GM23248 (cell line): ENCODE results near the gene THADA. TPM values are rescaled to one million over a fixed set of nuclear protein-coding genes. Genes with fewer than 3 reads are reported as not detected.
A peak's percentile ranks its signal among the peaks of the same experiment; 100 is the strongest.

Source experiments
- DNase-seq: peaks from one replicate; pipeline ENCODE4 v3.0.0-alpha.2; 2015
- H2AFZ ChIP-seq: fragments of 200-600 bp; sonication (generic); 2 replicates; pipeline ENCODE4 v1.6.1; 2016; ENCODE audit warnings: antibody characterized with exemption
- H3F3A ChIP-seq: fragments of 200-600 bp; sonication (generic); 2 replicates; pipeline ENCODE4 v1.6.1; 2016; ENCODE audit warnings: mild to moderate bottlenecking, antibody characterized with exemption, mixed run types; ENCODE audit not compliant: insufficient read depth
- H3K27ac ChIP-seq: fragments of 200-600 bp; sonication (generic); 2 replicates; pipeline ENCODE4 v1.5.1; 2016; ENCODE audit warnings: mild to moderate bottlenecking
- H3K27me3 ChIP-seq: fragments of 200-600 bp; sonication (generic); replicated peaks from 2 replicates; pipeline ENCODE4 v1.6.1; 2016; ENCODE audit warnings: mild to moderate bottlenecking; ENCODE audit not compliant: insufficient read depth
- H3K36me3 ChIP-seq: fragments of 200-600 bp; sonication (generic); 2 replicates; pipeline ENCODE4 v1.6.1; 2016; ENCODE audit warnings: low read depth, mild to moderate bottlenecking
- H3K4me1 ChIP-seq: fragments of 200-600 bp; sonication (generic); 2 replicates; pipeline ENCODE4 v1.6.1; 2016; ENCODE audit warnings: mild to moderate bottlenecking; ENCODE audit not compliant: insufficient read depth
- H3K4me2 ChIP-seq: fragments of 200-600 bp; sonication (generic); one replicate; pipeline ENCODE4 v1.6.1; 2016; ENCODE audit warnings: mild to moderate bottlenecking; ENCODE audit not compliant: unreplicated experiment
- H3K4me3 ChIP-seq: fragments of 200-600 bp; sonication (generic); 2 replicates; pipeline ENCODE4 v1.5.1; 2016; ENCODE audit warnings: mild to moderate bottlenecking
- H3K79me2 ChIP-seq: fragments of 200-600 bp; sonication (generic); 2 replicates; pipeline ENCODE4 v1.6.1; 2016; ENCODE audit warnings: mild to moderate bottlenecking; ENCODE audit not compliant: insufficient read depth
- H3K9ac ChIP-seq: fragments of 200-600 bp; sonication (generic); 2 replicates; pipeline ENCODE4 v1.6.1; 2016; ENCODE audit warnings: mild to moderate bottlenecking
- H3K9me2 ChIP-seq: fragments of 200-600 bp; sonication (generic); 2 replicates; pipeline ENCODE4 v1.6.1; 2016; ENCODE audit warnings: mixed run types, mild to moderate bottlenecking, moderate library complexity; ENCODE audit not compliant: insufficient read depth
- H3K9me3 ChIP-seq: fragments of 200-600 bp; sonication (generic); one replicate; pipeline ENCODE4 v1.6.1; 2017; ENCODE audit warnings: low read depth
- H4K20me1 ChIP-seq: fragments of 200-600 bp; sonication (generic); 2 replicates; pipeline ENCODE4 v1.6.0; 2016; ENCODE audit not compliant: insufficient read depth
- EZH2 ChIP-seq: fragments of 200-600 bp; sonication (generic); IDR thresholded peaks from 2 replicates; pipeline ENCODE4 v1.6.1; 2018; ENCODE audit warnings: antibody characterized with exemption, mild to moderate bottlenecking; ENCODE audit not compliant: insufficient read depth, poor library complexity, severe bottlenecking
- EZH2phosphoT487 ChIP-seq: fragments of 200-600 bp; sonication (generic); IDR thresholded peaks from 2 replicates; pipeline ENCODE4 v1.6.1; 2018; ENCODE audit warnings: antibody characterized with exemption, moderate library complexity, mild to moderate bottlenecking, low read depth; ENCODE audit not compliant: insufficient read depth
- WGBS, 2 experiments: methylation state at CpG; one replicate each; pipeline ENCODE4 v1.1.6; 2015 to 2017; ENCODE audit warnings: low lambda C conversion rate in 2 of 2, low coverage in 1 of 2; ENCODE audit errors: missing lambda C conversion rate in 2 of 2; 5-methylcytosine and 5-hydroxymethylcytosine counted together
- in situ Hi-C: fragments of 300-500 bp; cut with MboI; formaldehyde crosslinking; loops from 2 replicates; pipeline ENCODE4 v1.15.0; 2020
- polyA plus RNA-seq: library from polyadenylated mRNA; unstranded; fragments of >200 nt; fragmentation: Nextera tagmentation; extraction: Ambion mirVana; gene quantifications from 2 replicates; pipeline ENCODE4 v1.2.1, GENCODE V29; 2016
- total RNA-seq: library from RNA; depleted of rRNA; stranded (reverse); fragments of >200 nt; shearing (Covaris generic); gene quantifications from 2 replicates; pipeline ENCODE4 v1.2.3, GENCODE V29; 2014

Gene THADA
- total and polyA plus RNA-seq, 2 experiments from 2014 or later, result 14.1 to 15.8 TPM

- Histone ChIP-seq H2AFZ (no peak overlapping the region), H4K20me1 (no peaks in the 10 kb centered on the region), H3K4me1 (peaks cover 35% of the 10 kb centered on the region), H3K9me2 (no peaks in the 10 kb centered on the region), H3K79me2 (no peaks in the 10 kb centered on the region), H3K27me3 (no peaks in the 10 kb centered on the region), H3K4me2 (no peak overlapping the region), H3K9me3 (no peaks in the 10 kb centered on the region), H3K9ac (no peak overlapping the region), H3K4me3 (no peak overlapping the region), H3K27ac (no peak overlapping the region), H3K36me3 (no peaks in the 10 kb centered on the region), H3F3A (peaks cover 21% of the 10 kb centered on the region; the same call in 1 of the 2 replicates)
- DNase-seq, result no peak
- 91 to 94% methylated on average over 5 of the region's 5 CpGs for WGBS, 2 experiments
- TF ChIP-seq EZH2 (no peak), EZH2phosphoT487 (no peak)
- in situ Hi-C loops, result no loop called here
These were observed 281.4 kb downstream of the THADA start for GRCh38 chr2:43314299-43314927.

GRCh38 chr2:43313642-43314017, 282.2 kb downstream of the THADA start:
- H3K27me3 ChIP-seq, result no peaks in the 10 kb centered on the region
- no peak overlapping the region for H3K9ac ChIP-seq
- H3K79me2 ChIP-seq, result no peaks in the 10 kb centered on the region
- H3K9me3 ChIP-seq, result no peaks in the 10 kb centered on the region
- H2AFZ ChIP-seq, result no peak overlapping the region
- H3K4me2 ChIP-seq, result no peak overlapping the region
- peaks cover 27% of the 10 kb centered on the region for H3K4me1 ChIP-seq
- H3K4me3 ChIP-seq, result no peak overlapping the region
- TF ChIP-seq EZH2phosphoT487 (no peak), EZH2 (no peak)
- in situ Hi-C loops, result no loop called here
- H3K27ac ChIP-seq, result no peak overlapping the region
- DNase-seq, result no peak
- WGBS, 2 experiments, result 92 to 97% methylated on average over 6 of the region's 6 CpGs
- H4K20me1 ChIP-seq, result no peaks in the 10 kb centered on the region
- no peaks in the 10 kb centered on the region for H3K36me3 ChIP-seq
- no peaks in the 10 kb centered on the region for H3K9me2 ChIP-seq
- peaks cover 21% of the 10 kb centered on the region; the same call in 1 of the 2 replicates for H3F3A ChIP-seq

- 23 to 26% methylated on average over 7 of the region's 7 CpGs for WGBS, 2 experiments
- H3K4me2 ChIP-seq, result peak overlapping the region; percentile 21
- H3K9me3 ChIP-seq, result no peaks in the 10 kb centered on the region
- H3K27me3 ChIP-seq, result no peaks in the 10 kb centered on the region
- H3K36me3 ChIP-seq, result no peaks in the 10 kb centered on the region
- H4K20me1 ChIP-seq, result no peaks in the 10 kb centered on the region
- H3K4me1 ChIP-seq, result peaks cover 24% of the 10 kb centered on the region
- H3K9ac ChIP-seq, result no peak overlapping the region
- no peaks in the 10 kb centered on the region for H3K79me2 ChIP-seq
- peaks cover 21% of the 10 kb centered on the region; the same call in 1 of the 2 replicates for H3F3A ChIP-seq
- in situ Hi-C loops, result no loop called here
- no peak overlapping the region for H2AFZ ChIP-seq
- DNase-seq, result peak; percentile 73
- no peak overlapping the region for H3K27ac ChIP-seq
- H3K9me2 ChIP-seq, result no peaks in the 10 kb centered on the region
- TF ChIP-seq EZH2, result no peak
- no peak for TF ChIP-seq EZH2phosphoT487
- H3K4me3 ChIP-seq, result no peak overlapping the region
These were observed 282.8 kb downstream of the THADA start for GRCh38 chr2:43312755-43313641.

GRCh38 chr2:43311276-43311675, 284.6 kb downstream of the THADA start:
- no peaks in the 10 kb centered on the region for H3K79me2 ChIP-seq
- in situ Hi-C loops, result no loop called here
- H4K20me1 ChIP-seq, result no peaks in the 10 kb centered on the region
- peaks cover 35% of the 10 kb centered on the region for H3K4me1 ChIP-seq
- H2AFZ ChIP-seq, result no peak overlapping the region
- no peaks in the 10 kb centered on the region for H3K9me2 ChIP-seq
- no peak for TF ChIP-seq EZH2
- no peak for TF ChIP-seq EZH2phosphoT487
- H3K4me3 ChIP-seq, result no peak overlapping the region
- DNase-seq, result peak; percentile 45
- H3K27me3 ChIP-seq, result no peaks in the 10 kb centered on the region
- no peak overlapping the region for H3K9ac ChIP-seq
- H3K36me3 ChIP-seq, result no peaks in the 10 kb centered on the region
- H3K27ac ChIP-seq, result no peak overlapping the region
- no peaks in the 10 kb centered on the region for H3K9me3 ChIP-seq
- H3K4me2 ChIP-seq, result no peak overlapping the region
- H3F3A ChIP-seq, result peaks cover 27% of the 10 kb centered on the region; the same call in 1 of the 2 replicates
